ENCODE measurements around the gene PEX14.

GRCh38 chr1:10671090-10671489 lies 196.3 kb downstream of the PEX14 start:
- TF ChIP-seq CTCF (IDR thresholded peaks at IDR 0.05) (no peak), POLR2A (IDR thresholded peaks at IDR 0.05) (no peak)

Measured in uterus (tissue), 2 donors.